Tibial nerve (tissue), 4 donors: Measurements from ENCODE around the gene FBXW7.

ENCODE experiments used
- CTCF ChIP-seq, 5 experiments: fragments of 200-600 bp in 3 of 5; fragments of 450-650 bp in 2 of 5; sonication (generic) in 3 of 5; IDR thresholded peaks; one replicate each; pipeline ENCODE4 v1.5.1; 2016 to 2019; ENCODE audit warnings: antibody characterized with exemption in 5 of 5, mild to moderate bottlenecking in 3 of 5, moderate library complexity in 2 of 5
- EP300 ChIP-seq, 2 donors: sonication (generic); formaldehyde crosslinking; IDR thresholded peaks; one replicate each; pipeline ENCODE4 v1.6.1; 2017; ENCODE audit warnings: antibody characterized with exemption in 2 of 2, mild to moderate bottlenecking in 1 of 2
- POLR2A ChIP-seq, 2 donors: fragments of 450-650 bp; IDR thresholded peaks; one replicate each; pipeline ENCODE4 v1.6.1; 2017; ENCODE audit warnings: antibody characterized with exemption in 2 of 2, mild to moderate bottlenecking in 2 of 2, moderate library complexity in 2 of 2

- no peak for TF ChIP-seq CTCF (IDR thresholded peaks at IDR 0.05)
- TF ChIP-seq POLR2A (IDR thresholded peaks at IDR 0.05): no peak
- no peak for TF ChIP-seq EP300 (IDR thresholded peaks at IDR 0.05)
Measured at GRCh38 chr4:152374606-152375285, 161.1 kb downstream of the FBXW7 start.
